AG04450 (cell line): Measurements from ENCODE around the gene TNFRSF14. TPM values are rescaled to one million over a fixed set of nuclear protein-coding genes. Genes with fewer than 3 reads are reported as not detected.
A peak's percentile ranks its signal among the peaks of the same experiment; 100 is the strongest.

Source experiments
- CTCF ChIA-PET: fragments of 300-600, 350-600 bp; formaldehyde crosslinking; extraction: SDS; loops from one replicate; lab custom pipeline; 2022; ENCODE audit warnings: antibody characterized with exemption, inconsistent platforms; lab: Charles Lee
- POLR2A ChIA-PET: fragments of 350-600 bp; formaldehyde crosslinking; extraction: SDS; loops from one replicate; lab custom pipeline; 2021; ENCODE audit warnings: antibody characterized with exemption, inconsistent platforms; lab: Yijun Ruan, JAX
- DNase-seq: peaks from one replicate; pipeline ENCODE4 v3.0.0-alpha.2; 2011; ENCODE audit warnings: low read depth, low spot score
- H3K27ac ChIP-seq: one replicate; pipeline ENCODE4 v1.5.1; 2012; ENCODE audit warnings: low read depth, low read length, control low read depth
- H3K27me3 ChIP-seq: one replicate; pipeline ENCODE4 v1.6.0; 2012; ENCODE audit warnings: low read length; ENCODE audit not compliant: control insufficient read depth, insufficient read depth
- H3K4me3 ChIP-seq: 2 replicates; pipeline ENCODE4 v1.5.1; 2011; ENCODE audit warnings: mild to moderate bottlenecking, low read depth, low read length, control low read depth
- H3K9me3 ChIP-seq: 2 replicates; pipeline ENCODE4 v1.5.1; 2012; ENCODE audit warnings: low read length; ENCODE audit not compliant: control insufficient read depth, insufficient read depth
- CTCF ChIP-seq: IDR thresholded peaks from 2 replicates; pipeline ENCODE4 v1.5.1; 2011; ENCODE audit warnings: low read depth, low read length, control low read depth, inconsistent platforms
- polyA plus RNA-seq: library from polyadenylated mRNA; depleted of rRNA; stranded (reverse); fragments of >200 nt; gene quantifications from 2 replicates; pipeline ENCODE4 v1.2.3, GENCODE V29; 2011

TNFRSF14 gene
- polyA plus RNA-seq, 1 experiment = 5.4 TPM

- Histone ChIP-seq H3K27me3 (no peaks in the 10 kb centered on the region), H3K4me3 (no peak overlapping the region), H3K9me3 (no peaks in the 10 kb centered on the region; the same call in 1 of the 2 replicates), H3K27ac (peak overlapping the region; percentile 11)
- ChIA-PET CTCF (interaction anchor here (1.5 kb wide), 1 partner anchor 29 kb away, joined by 6 read pairs; no protein-coding TSS in a partner anchor), POLR2A (interaction anchor here (0.6 kb wide), 1 partner anchor 23 kb away, joined by 3 read pairs; no protein-coding TSS in a partner anchor)
- DNase-seq = no peak
- TF ChIP-seq CTCF = no peak
Observed at GRCh38 chr1:2518528-2518927, 37.6 kb upstream of the TNFRSF14 start.

- no peak for TF ChIP-seq CTCF
- Histone ChIP-seq H3K4me3 (no peak overlapping the region), H3K27me3 (no peaks in the 10 kb centered on the region), H3K27ac (no peak overlapping the region), H3K9me3 (no peaks in the 10 kb centered on the region; the same call in 1 of the 2 replicates)
- no peak for DNase-seq
- ChIA-PET POLR2A (no interaction called here), CTCF (interaction anchor here (1.2 to 1.5 kb wide), 2 partner anchors 28 to 344 kb away, joined by 3 to 6 read pairs; no protein-coding TSS in a partner anchor)
Observed at GRCh38 chr1:2519029-2519685, 37.0 kb upstream of the TNFRSF14 start.

GRCh38 chr1:2519729-2520128 is 36.4 kb upstream of the TNFRSF14 start:
- POLR2A ChIA-PET = no interaction called here

GRCh38 chr1:2520206-2520605 is 36.0 kb upstream of the TNFRSF14 start:
- Histone ChIP-seq H3K27me3 (no peaks in the 10 kb centered on the region), H3K9me3 (no peaks in the 10 kb centered on the region; the same call in 1 of the 2 replicates), H3K4me3 (no peak overlapping the region), H3K27ac (no peak overlapping the region)
- ChIA-PET CTCF (interaction anchor here (1.2 kb wide), 1 partner anchor 345 kb away, joined by 3 read pairs; no protein-coding TSS in a partner anchor), POLR2A (no interaction called here)
- no peak for DNase-seq
- TF ChIP-seq CTCF = no peak

More at GRCh38 chr1:2519729-2520128, 36.4 kb upstream of the TNFRSF14 start:
- no peak for DNase-seq
- no peaks in the 10 kb centered on the region; the same call in 1 of the 2 replicates for H3K9me3 ChIP-seq
- CTCF ChIA-PET = interaction anchor here (1.2 to 1.5 kb wide), 2 partner anchors 28 to 345 kb away, joined by 3 to 6 read pairs; no protein-coding TSS in a partner anchor
- H3K4me3 ChIP-seq = no peak overlapping the region
- H3K27ac ChIP-seq = no peak overlapping the region
- no peak for TF ChIP-seq CTCF
- no peaks in the 10 kb centered on the region for H3K27me3 ChIP-seq

GRCh38 chr1:2520806-2521205 is 35.4 kb upstream of the TNFRSF14 start:
- no peak for TF ChIP-seq CTCF
- ChIA-PET CTCF (no interaction called here), POLR2A (no interaction called here)

More at GRCh38 chr1:2520806-2521205, 35.4 kb upstream of the TNFRSF14 start:
- no peaks in the 10 kb centered on the region for H3K27me3 ChIP-seq
- H3K4me3 ChIP-seq = no peak overlapping the region
- H3K9me3 ChIP-seq = no peaks in the 10 kb centered on the region; the same call in 1 of the 2 replicates
- H3K27ac ChIP-seq = no peak overlapping the region
- no peak for DNase-seq
